HG03108 (cell line): ENCODE data around the gene POU3F2.

Experiments
- ATAC-seq: cut with Tn5 transposase; IDR thresholded peaks from one replicate; pipeline ENCODE4 v1.9.1; 2021; ENCODE audit warnings: moderate library complexity; ENCODE audit not compliant: unreplicated experiment

POU3F2 gene

GRCh38 chr6:98830146-98830545 is 4.2 kb upstream of the POU3F2 start:
- ATAC-seq = no peak

GRCh38 chr6:98831057-98831958 is 3.1 kb upstream of the POU3F2 start:
- ATAC-seq = no peak

GRCh38 chr6:98831959-98832283 is 2.5 kb upstream of the POU3F2 start:
- no peak for ATAC-seq

- ATAC-seq = no peak
Measured at GRCh38 chr6:98832284-98833056, 1.9 kb upstream of the POU3F2 start.

- ATAC-seq = no peak
Measured at GRCh38 chr6:98833057-98833306, 1.4 kb upstream of the POU3F2 start.

GRCh38 chr6:98833307-98834059 is 891 bp upstream of the POU3F2 start:
- no peak for ATAC-seq

DNA sequence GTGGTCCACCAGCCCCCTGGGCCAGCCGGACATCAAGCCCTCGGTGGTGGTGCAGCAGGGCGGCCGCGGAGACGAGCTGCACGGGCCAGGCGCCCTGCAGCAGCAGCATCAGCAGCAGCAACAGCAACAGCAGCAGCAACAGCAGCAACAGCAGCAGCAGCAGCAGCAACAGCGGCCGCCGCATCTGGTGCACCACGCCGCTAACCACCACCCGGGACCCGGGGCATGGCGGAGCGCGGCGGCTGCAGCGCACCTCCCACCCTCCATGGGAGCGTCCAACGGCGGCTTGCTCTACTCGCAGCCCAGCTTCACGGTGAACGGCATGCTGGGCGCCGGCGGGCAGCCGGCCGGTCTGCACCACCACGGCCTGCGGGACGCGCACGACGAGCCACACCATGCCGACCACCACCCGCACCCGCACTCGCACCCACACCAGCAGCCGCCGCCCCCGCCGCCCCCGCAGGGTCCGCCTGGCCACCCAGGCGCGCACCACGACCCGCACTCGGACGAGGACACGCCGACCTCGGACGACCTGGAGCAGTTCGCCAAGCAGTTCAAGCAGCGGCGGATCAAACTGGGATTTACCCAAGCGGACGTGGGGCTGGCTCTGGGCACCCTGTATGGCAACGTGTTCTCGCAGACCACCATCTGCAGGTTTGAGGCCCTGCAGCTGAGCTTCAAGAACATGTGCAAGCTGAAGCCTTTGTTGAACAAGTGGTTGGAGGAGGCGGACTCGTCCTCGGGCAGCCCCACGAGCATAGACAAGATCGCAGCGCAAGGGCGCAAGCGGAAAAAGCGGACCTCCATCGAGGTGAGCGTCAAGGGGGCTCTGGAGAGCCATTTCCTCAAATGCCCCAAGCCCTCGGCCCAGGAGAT is 1.0 kb downstream of the POU3F2 start:
- no peak for ATAC-seq

DNA sequence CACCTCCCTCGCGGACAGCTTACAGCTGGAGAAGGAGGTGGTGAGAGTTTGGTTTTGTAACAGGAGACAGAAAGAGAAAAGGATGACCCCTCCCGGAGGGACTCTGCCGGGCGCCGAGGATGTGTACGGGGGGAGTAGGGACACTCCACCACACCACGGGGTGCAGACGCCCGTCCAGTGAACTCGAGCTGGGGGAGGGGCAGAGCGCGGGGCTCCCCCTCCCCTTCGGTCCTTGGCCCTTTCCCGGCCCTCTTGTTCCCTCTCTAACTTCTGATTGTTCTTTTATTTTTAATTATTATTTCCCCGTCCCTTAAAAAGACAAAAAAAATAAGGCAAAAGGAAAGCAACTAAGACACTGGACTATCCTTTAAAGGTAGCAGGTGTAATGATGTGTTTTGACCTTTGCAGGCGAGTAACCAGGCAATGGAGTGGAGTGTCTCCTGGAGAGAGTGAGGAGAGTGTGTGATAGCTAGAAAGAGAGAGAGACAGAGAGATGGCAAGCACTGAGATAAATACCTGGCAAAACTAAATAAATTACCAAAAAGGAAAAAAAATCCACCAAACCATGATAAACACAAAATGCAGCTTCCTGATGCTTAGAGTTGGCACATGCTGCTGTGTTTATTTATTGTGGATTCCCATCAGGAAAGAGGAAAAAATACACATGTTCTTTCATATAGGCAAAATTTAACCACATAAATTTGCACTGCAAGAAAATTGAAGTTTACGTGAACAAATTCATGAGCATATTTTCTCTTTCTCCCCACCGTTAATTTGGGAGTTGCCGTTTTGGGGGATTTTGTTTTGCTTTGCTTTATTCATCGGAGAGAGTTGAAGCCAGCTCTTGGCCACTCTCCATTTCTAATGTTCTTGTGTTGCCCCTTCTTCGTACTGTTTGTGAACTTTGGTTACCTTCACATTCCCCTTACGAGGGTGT is 1.9 kb downstream of the POU3F2 start:
- no peak for ATAC-seq

DNA sequence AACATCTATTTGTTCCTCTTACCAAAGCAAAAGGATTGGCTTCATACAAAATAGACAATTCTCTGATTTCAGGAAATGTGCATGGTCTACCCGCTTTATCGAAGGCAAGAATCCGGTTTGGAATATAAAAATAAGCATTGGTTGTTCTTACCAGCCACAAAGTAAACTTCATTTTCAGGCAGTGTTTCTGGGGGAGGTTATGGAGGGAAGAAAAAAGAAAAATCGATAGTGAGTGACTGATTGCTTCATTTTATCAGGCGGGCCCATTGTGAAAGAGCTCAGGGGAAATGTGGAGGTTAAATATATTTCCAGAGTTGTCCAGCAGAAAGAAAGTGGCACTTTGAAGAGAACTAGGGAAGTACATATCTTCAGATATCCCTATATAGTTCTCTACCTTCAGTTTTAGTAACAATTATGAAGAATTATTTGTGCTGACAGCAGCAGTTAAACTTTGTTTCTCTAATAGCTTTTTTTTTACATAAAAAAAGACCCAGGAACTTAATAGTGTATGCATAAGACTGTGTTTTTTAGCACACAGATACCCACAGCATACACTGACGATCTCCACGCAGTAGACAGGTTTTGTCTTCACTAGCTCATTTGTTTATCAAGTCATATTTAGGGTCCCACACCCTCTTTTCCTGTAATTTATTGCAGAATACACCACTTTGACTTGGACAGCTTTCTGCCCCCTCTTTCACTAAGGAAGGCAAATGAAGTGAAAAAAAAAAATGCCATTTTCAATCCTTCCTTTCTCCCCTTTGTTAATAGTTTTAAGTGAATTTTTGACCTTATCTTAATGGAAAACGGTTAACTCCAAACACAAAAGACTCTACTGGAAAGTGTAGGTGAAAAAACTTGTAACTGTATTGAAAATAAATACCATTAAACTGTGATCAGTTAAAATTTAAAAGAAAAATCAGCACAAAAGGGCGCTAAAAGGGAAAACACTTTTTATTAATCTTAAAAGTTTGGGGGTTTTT is 2.9 kb downstream of the POU3F2 start:
- ATAC-seq = no peak

- ATAC-seq = no peak
Measured at GRCh38 chr6:98838032-98838431, 3.7 kb downstream of the POU3F2 start.

GRCh38 chr6:98838975-98839374 is 4.6 kb downstream of the POU3F2 start:
- no peak for ATAC-seq

DNA sequence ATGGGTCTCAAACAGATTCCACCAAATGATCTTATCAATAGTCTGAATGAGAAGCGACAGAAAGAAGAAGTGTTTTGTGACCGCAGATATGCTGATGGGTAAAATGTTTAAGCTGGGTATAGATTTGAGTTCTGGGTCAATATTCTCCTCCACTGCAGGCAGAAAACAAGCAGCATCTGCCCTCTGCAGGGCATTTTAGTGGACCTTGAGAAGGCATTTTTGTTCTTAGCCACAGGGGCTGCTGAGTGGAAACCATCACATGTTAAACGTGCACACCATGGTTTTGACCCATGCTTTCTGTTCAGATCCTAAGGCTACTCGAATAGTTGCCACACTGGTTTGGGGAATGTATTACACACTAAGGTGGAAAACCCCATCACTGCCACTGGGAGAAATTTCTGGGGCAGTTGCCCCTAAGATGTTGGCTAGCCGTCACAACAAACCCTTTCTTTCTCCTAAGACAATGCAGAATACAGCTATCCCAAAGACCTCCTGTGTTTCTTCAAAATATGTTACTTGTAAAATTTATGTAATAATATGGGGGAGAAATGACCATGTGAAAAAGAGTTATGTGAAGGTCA is 5.5 kb downstream of the POU3F2 start:
- ATAC-seq = no peak

DNA sequence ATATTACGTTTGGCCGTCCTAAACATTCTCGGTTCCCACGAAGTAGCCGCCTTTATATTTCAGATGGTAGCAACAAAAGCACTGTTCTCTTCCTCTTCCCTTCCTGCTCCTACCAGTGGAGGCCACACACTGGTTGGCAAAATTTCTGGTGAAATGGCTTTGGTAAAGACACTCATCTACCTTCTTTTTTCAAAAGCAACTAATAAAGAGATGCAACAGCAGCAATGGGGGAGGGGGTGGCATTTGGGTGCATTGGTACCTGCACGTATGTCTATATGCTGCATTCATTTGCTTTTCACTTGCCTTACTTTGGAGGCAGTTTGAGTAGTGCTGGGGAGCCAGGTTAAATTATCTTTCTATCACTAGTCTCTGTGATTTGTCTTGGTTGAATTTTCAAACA is 6.0 kb downstream of the POU3F2 start:
- no peak for ATAC-seq

DNA sequence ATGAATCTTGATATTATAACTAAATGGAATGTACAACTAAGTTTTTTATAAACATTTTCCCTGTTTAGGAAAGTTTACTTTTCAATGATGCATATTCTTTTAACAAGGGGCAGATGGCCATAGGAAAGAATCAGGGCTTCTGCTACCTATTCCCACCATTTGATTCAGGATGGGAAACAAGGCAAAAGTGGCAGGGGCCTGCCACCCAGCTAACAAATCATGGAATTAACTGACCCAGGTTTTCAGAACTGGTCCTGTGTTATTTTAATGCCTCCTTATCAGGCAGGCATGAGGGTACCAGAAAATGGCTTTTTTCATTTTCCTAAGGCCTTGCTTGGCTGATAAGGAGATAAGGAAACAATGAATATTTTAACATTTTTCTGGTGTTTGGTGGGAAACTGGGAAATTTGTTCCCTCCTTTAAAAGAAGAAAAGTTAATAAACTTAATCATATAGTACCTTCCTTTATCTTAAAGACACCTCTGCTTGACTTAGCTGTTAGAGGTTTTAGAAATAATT is 6.7 kb downstream of the POU3F2 start:
- ATAC-seq = no peak

- ATAC-seq = no peak
Measured at GRCh38 chr6:98841621-98842341, 7.4 kb downstream of the POU3F2 start.

GRCh38 chr6:98842342-98843180 is 8.2 kb downstream of the POU3F2 start:
- no peak for ATAC-seq
